Stimulated activated memory B cell treated with anti-CD40 and anti-IgM and Interleukin-4, amounts not matched to agents 10 μg/mL and 1 μg/mL and 100 μg/mL, for 72 hours (primary cell): ENCODE measurements around the gene CEP41.

Experiments
- ATAC-seq: fragments of 150-1000 bp; cut with Tn5 transposase; 2 replicates; pipeline ENCODE4 v1.10.0; 2021
- H3K27ac Mint-ChIP-seq: one replicate; pipeline ENCODE4 v1.8.0; 2022; ENCODE audit warnings: mild to moderate bottlenecking, mixed read lengths
- H3K27me3 Mint-ChIP-seq: one replicate; pipeline ENCODE4 v1.8.0; 2022; ENCODE audit warnings: mixed read lengths
- H3K36me3 Mint-ChIP-seq: one replicate; pipeline ENCODE4 v1.8.0; 2022; ENCODE audit warnings: mixed read lengths
- H3K4me1 Mint-ChIP-seq: one replicate; pipeline ENCODE4 v1.8.0; 2022; ENCODE audit warnings: mixed read lengths
- H3K4me3 Mint-ChIP-seq: one replicate; pipeline ENCODE4 v1.8.0; 2022; ENCODE audit warnings: mild to moderate bottlenecking, moderate library complexity, mixed read lengths
- H3K9me3 Mint-ChIP-seq: one replicate; pipeline ENCODE4 v1.8.0; 2022; ENCODE audit warnings: mixed read lengths

The CEP41 gene

GRCh38 chr7:130435311-130435854 lies 5.4 kb downstream of the CEP41 start:
- Mint-ChIP-seq H3K9me3 (no peaks in the 10 kb centered on the region), H3K27me3 (no peaks in the 10 kb centered on the region), H3K36me3 (no peaks in the 10 kb centered on the region), H3K4me1 (peaks cover 3% of the 10 kb centered on the region), H3K27ac (no peak overlapping the region), H3K4me3 (no peak overlapping the region)
- ATAC-seq: no peak

DNA sequence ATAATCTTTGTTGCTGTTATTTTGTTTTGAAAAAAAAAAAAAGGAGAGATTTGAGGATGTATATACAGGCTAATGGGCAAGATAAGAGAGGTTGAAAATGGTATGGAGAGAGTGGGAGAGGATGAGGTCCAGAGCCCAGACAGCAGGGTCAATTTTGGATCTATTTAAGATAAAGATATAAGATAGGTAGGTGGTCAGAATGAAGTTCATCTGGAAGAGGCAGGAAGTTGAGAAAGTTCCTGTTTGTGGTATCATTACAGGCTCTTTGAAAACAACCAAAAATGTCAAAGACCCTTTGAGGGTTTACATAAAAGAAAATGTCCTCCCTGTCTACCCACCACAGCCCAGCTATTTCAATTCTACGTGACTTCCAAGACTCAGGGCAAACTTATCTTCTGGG lies 7.5 kb downstream of the CEP41 start:
- H3K36me3 Mint-ChIP-seq: peaks cover 5% of the 10 kb centered on the region
- H3K27ac Mint-ChIP-seq: no peak overlapping the region
- H3K9me3 Mint-ChIP-seq: no peaks in the 10 kb centered on the region
- H3K27me3 Mint-ChIP-seq: no peaks in the 10 kb centered on the region
- H3K4me1 Mint-ChIP-seq: no peaks in the 10 kb centered on the region
- ATAC-seq: no peak
- no peak overlapping the region for H3K4me3 Mint-ChIP-seq

DNA sequence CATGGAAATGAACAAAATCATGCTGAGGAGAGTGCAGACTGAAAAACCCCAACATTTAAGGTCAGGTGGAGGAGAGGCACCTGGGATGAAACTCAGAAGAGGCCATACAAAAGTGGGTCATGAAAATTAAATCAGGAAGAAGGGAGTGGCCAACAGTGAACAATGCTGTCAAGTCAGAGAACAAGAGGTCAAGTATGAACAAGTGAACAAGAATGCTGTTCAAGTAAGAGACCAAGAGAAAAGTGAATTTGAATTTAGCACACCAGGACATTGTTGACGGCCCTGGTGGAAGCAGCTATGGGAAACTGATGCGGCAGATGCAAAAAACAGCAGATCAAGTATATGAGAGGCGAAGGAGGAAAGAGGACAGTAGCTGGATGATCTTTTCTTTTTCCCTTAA lies 7.9 kb downstream of the CEP41 start:
- H3K4me3 Mint-ChIP-seq: no peak overlapping the region
- H3K9me3 Mint-ChIP-seq: no peaks in the 10 kb centered on the region
- H3K4me1 Mint-ChIP-seq: no peaks in the 10 kb centered on the region
- peaks cover 5% of the 10 kb centered on the region for H3K36me3 Mint-ChIP-seq
- no peak for ATAC-seq
- no peak overlapping the region for H3K27ac Mint-ChIP-seq
- H3K27me3 Mint-ChIP-seq: no peaks in the 10 kb centered on the region

DNA sequence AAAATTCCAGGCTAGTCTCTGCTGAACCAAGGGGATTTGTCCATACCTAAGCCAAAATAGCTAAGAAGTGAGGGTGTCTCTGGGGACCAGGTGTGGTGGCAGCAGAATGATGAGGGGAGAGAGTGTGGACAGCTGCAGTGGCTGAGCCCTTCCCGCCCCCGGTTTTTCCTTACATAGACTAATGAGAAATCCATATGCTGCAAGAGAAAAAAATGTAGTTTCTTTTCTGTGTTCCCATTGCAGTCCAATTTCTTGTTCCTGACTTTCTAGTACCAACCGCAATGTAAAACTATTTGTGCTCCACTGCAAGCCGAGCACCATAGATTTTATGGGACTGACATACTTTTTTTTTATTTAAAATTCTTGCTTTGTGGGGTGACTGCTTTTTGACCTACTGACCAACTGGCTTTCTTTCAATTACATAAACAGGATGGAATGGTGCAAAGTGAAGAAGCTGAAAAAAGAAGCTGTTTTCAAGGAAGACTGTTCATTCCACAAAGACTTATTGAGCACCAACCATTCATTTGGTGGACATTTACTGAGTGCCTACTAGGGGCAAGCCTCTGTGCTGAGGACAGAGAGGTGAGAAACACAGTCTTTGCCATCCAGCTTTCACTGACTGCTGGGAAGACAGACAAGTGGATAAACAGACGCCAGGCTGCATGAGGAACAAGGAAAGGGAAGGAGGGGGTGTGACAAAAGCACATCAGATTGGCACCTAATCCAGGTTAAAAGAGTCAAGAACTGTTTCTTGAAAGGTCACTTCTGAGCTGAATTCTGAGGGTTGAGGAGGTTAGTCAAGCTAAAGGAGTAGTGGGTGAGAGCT lies 9.8 kb downstream of the CEP41 start:
- H3K4me1 Mint-ChIP-seq: no peaks in the 10 kb centered on the region

DNA sequence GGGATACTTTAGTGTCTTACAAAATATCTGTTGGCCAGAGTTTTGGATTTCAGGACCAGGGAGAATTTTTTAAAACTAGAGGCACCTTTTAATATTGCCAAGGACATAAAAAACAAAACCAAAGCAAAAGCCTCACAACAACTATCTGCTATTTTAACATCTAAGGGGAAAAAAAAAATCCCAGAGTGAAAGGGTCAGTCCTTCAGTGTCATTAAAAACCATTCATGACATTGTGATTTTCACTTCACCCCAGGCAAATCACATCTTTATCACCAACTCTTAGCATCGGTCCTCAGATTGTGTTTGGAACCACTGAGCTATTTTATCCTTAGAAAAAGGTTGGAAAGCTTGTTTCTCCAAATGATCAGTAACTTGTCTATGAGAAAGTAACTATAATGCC lies 10.7 kb downstream of the CEP41 start:
- Mint-ChIP-seq H3K4me3 (no peak overlapping the region), H3K36me3 (peaks cover 16% of the 10 kb centered on the region), H3K27me3 (no peaks in the 10 kb centered on the region), H3K27ac (no peak overlapping the region), H3K9me3 (no peaks in the 10 kb centered on the region), H3K4me1 (no peaks in the 10 kb centered on the region)
- ATAC-seq: no peak

More for the DNA sequence above, 9.8 kb downstream of the CEP41 start:
- Mint-ChIP-seq H3K27me3 (no peaks in the 10 kb centered on the region), H3K4me3 (no peak overlapping the region), H3K9me3 (no peaks in the 10 kb centered on the region), H3K27ac (no peak overlapping the region), H3K36me3 (peaks cover 16% of the 10 kb centered on the region)
- no peak for ATAC-seq

DNA sequence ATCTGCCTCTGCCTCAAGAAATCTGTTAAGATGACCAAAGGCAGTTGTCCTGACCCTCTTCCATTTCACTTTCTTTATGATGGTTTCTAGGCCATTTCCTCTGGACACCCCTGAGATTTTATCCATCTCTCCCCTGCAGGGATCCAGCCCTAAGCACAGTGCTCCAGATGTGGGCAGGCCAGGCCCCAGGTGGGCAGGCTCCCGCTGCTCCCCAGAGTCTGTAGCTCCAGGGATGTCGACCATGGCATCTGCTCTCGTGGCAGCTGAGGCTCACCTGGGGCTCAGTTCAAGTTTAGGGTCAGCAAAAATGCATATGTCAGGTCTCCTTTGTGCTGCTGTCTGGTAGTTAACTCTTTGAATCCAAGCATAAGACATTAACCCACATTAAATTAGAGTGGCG lies 11.8 kb downstream of the CEP41 start:
- Mint-ChIP-seq H3K4me1 (no peaks in the 10 kb centered on the region), H3K9me3 (no peaks in the 10 kb centered on the region), H3K4me3 (no peak overlapping the region), H3K36me3 (peaks cover 16% of the 10 kb centered on the region), H3K27me3 (no peaks in the 10 kb centered on the region), H3K27ac (no peak overlapping the region)
- ATAC-seq: no peak

GRCh38 chr7:130426564-130426963 lies 14.3 kb downstream of the CEP41 start:
- no peak overlapping the region for H3K27ac Mint-ChIP-seq
- no peaks in the 10 kb centered on the region for H3K4me1 Mint-ChIP-seq
- H3K9me3 Mint-ChIP-seq: no peaks in the 10 kb centered on the region
- H3K4me3 Mint-ChIP-seq: no peak overlapping the region
- H3K27me3 Mint-ChIP-seq: no peaks in the 10 kb centered on the region
- ATAC-seq: no peak
- peaks cover 17% of the 10 kb centered on the region for H3K36me3 Mint-ChIP-seq

DNA sequence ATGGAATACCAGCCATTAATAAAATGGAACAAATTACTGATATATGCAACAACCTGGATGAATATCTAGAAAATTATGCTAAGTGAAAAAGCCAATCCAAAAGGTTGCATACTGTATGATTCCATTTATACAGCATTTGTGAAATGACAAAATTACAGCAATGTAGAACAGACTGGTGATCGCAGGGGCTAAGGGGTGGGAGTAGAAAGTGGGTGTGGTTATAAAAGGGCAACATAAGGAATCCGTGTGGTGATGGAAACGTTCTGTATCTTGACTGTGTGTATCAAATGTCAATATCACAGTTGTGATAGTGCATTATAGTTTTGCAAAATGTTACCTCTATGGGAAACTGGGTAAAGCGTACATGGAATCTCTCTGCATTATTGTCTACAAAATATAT lies 15.0 kb downstream of the CEP41 start:
- Mint-ChIP-seq H3K27ac (no peak overlapping the region), H3K27me3 (no peaks in the 10 kb centered on the region), H3K4me1 (no peaks in the 10 kb centered on the region), H3K9me3 (no peaks in the 10 kb centered on the region), H3K4me3 (no peak overlapping the region), H3K36me3 (peaks cover 22% of the 10 kb centered on the region)
- ATAC-seq: no peak

DNA sequence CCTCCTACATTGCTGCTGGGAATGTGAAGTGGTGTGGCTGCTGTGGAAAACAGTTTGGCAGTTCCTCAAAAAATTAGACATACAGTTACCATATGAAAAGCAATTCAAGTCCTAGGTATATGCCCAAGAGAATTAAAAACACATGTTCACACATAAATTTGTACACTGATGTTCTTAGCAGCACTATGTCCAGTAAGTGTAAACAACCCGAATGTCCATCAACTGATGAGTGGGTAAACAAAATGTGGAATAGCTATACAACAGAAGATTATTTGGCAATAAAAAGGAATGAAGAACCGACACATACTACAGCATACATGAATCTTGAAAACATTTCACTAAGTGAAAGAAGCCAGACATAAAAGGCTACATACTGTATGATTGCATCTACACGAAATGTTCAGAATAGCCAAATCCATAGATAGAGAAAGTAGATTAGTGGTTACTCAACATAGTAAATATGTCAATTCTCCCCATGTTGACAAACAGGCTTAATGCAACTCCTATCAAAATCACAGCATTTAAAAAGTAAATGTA lies 17.2 kb downstream of the CEP41 start:
- Mint-ChIP-seq H3K27ac (no peak overlapping the region), H3K9me3 (no peaks in the 10 kb centered on the region), H3K4me3 (no peak overlapping the region), H3K27me3 (no peaks in the 10 kb centered on the region), H3K4me1 (no peaks in the 10 kb centered on the region), H3K36me3 (peaks cover 18% of the 10 kb centered on the region)
- no peak for ATAC-seq

GRCh38 chr7:130421684-130422083 lies 19.1 kb downstream of the CEP41 start:
- no peak overlapping the region for H3K4me3 Mint-ChIP-seq
- H3K4me1 Mint-ChIP-seq: no peaks in the 10 kb centered on the region
- no peaks in the 10 kb centered on the region for H3K27me3 Mint-ChIP-seq
- no peaks in the 10 kb centered on the region for H3K9me3 Mint-ChIP-seq
- ATAC-seq: no peak
- peaks cover 11% of the 10 kb centered on the region for H3K36me3 Mint-ChIP-seq
- H3K27ac Mint-ChIP-seq: no peak overlapping the region

GRCh38 chr7:130420943-130421578 lies 19.8 kb downstream of the CEP41 start:
- Mint-ChIP-seq H3K4me1 (no peaks in the 10 kb centered on the region), H3K4me3 (no peak overlapping the region), H3K27me3 (no peaks in the 10 kb centered on the region), H3K36me3 (peaks cover 6% of the 10 kb centered on the region), H3K27ac (no peak overlapping the region), H3K9me3 (no peaks in the 10 kb centered on the region)
- ATAC-seq: no peak

DNA sequence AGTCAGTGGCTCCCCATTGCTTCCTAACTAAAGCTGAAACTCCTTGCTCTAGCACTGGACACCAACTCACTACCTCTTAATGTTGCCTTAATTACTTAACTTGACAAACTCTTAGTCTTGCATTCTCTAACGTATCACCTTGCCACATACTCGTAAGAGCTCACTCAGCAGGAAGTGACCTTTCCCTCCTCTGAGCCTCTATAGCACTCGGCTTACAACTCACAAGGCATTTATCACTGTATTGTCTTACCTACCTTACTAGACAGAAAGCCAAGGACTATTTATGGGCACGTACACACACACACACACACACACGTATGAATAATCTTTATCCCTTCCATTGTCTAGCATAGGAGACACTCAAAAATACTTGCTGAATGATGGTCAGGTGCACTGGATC lies 21.2 kb downstream of the CEP41 start:
- H3K27me3 Mint-ChIP-seq: no peaks in the 10 kb centered on the region
- peaks cover 6% of the 10 kb centered on the region for H3K36me3 Mint-ChIP-seq
- no peaks in the 10 kb centered on the region for H3K9me3 Mint-ChIP-seq
- no peak for ATAC-seq
- no peak overlapping the region for H3K4me3 Mint-ChIP-seq
- peaks cover 6% of the 10 kb centered on the region for H3K4me1 Mint-ChIP-seq
- H3K27ac Mint-ChIP-seq: no peak overlapping the region

DNA sequence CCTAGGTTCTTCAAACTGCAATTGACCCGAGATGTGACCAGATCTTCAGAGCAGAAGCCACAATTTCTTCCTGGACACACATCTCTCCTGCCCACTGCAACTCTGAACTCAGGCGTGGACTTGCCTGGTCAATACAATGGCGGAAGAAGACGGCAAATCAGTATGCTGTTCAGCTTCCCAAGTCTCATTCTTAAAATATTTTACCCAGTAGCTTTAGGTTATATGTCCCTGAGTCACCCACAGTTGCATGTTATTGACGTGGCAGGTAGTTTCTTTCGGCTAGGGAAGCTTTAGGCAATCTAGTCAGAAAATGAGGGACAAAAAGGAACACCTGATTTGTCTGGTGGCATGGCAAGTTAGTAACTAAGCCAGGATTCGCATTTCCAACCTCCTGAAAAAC lies 22.5 kb downstream of the CEP41 start:
- Mint-ChIP-seq H3K36me3 (peaks cover 6% of the 10 kb centered on the region), H3K27ac (no peak overlapping the region), H3K9me3 (no peaks in the 10 kb centered on the region), H3K4me1 (peaks cover 6% of the 10 kb centered on the region), H3K27me3 (no peaks in the 10 kb centered on the region), H3K4me3 (no peak overlapping the region)
- no peak for ATAC-seq

DNA sequence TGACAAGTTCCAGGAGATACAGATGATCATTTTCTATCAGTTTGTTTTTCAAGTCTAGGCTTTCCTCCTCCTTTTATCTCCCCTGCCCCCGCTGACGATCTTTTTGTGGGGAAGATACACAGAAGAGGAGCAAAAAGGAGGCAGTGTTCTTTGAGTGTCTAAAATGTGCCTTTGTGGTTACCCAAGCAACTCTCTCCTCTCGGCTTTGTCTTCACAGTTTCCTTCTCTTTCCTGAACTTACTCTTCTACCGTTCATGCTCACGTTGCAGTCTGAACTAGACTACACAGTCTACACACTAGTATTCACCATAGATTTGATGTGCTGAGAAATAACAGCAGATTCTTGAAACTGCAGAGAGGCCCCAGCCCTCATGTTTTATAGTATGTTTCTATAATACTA lies 23.6 kb downstream of the CEP41 start:
- Mint-ChIP-seq H3K27ac (no peak overlapping the region), H3K27me3 (no peaks in the 10 kb centered on the region), H3K4me1 (peaks cover 6% of the 10 kb centered on the region), H3K9me3 (no peaks in the 10 kb centered on the region), H3K4me3 (no peak overlapping the region), H3K36me3 (peaks cover 6% of the 10 kb centered on the region)
- no peak for ATAC-seq

DNA sequence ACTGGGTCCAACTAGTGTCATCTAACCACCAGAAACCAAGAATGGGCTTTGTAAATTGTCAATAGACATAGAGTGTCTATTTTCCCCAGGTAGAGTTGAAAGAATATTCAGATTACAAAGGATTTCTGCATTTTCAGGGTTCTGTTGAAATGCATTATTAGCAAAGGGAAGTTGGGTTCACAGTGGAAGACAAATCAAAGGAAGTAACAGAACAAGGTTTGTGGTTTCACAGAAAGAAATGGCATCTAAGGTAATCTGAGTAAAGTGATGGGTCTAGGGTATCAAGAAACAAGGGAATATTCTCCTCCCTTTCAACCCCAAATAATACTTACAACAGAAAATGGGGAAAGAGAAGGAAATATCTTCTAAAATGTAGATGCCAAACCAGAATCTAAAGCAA lies 25.8 kb downstream of the CEP41 start:
- Mint-ChIP-seq H3K4me1 (peaks cover 6% of the 10 kb centered on the region), H3K9me3 (no peaks in the 10 kb centered on the region), H3K27me3 (no peaks in the 10 kb centered on the region), H3K27ac (no peak overlapping the region), H3K4me3 (no peak overlapping the region), H3K36me3 (peaks cover 5% of the 10 kb centered on the region)
- no peak for ATAC-seq

DNA sequence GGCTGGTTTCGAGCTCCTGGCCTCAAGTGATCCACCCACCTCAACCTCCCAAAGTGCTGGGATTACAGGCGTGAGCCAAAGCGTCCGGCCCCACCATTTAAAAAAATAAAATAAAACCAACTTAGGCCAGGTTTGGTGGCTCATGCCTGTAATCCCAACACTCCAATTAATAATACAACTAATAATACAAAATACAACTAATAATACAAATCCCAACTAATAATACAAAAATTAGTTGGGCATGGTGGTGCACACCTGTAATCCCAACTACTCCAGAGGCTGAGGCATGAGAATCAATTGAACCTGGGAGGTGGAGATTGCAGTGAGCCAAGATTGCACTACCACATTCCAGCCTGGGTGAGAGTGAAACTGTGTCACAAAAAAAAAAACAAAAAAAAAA lies 27.6 kb downstream of the CEP41 start:
- H3K4me1 Mint-ChIP-seq: peaks cover 6% of the 10 kb centered on the region
- no peak overlapping the region for H3K4me3 Mint-ChIP-seq
- ATAC-seq: no peak
- H3K27ac Mint-ChIP-seq: no peak overlapping the region
- H3K9me3 Mint-ChIP-seq: no peaks in the 10 kb centered on the region
- H3K27me3 Mint-ChIP-seq: no peaks in the 10 kb centered on the region
- peaks cover 5% of the 10 kb centered on the region for H3K36me3 Mint-ChIP-seq
